Motor neuron (in vitro differentiated cells): Measurements from ENCODE around the gene MARK3. TPM values are rescaled to one million over a fixed set of nuclear protein-coding genes. Genes with fewer than 3 reads are reported as not detected.
"Not testable (repeated sequence)": the region's sequence is repeated elsewhere in the genome, so short reads cannot be mapped to it uniquely, and the experiment has no call there.

Experiments used
- ATAC-seq, 8 experiments: fragments of 200-7000 bp; cut with Tn5 transposase; replicated peaks in 6 of 8; 2 replicates each; pipeline ENCODE4 v1.8.0; 2021; ENCODE audit warnings: mild to moderate bottlenecking in 8 of 8, moderate library complexity in 8 of 8
- H3K27ac ChIP-seq, 2 donors: fragments of 250-450 bp; sonication (Bioruptor Pico); 2 replicates each; pipeline ENCODE4 v1.9.0; 2021; ENCODE audit warnings: antibody characterized with exemption in 2 of 2, mild to moderate bottlenecking in 2 of 2, moderate library complexity in 1 of 2
- H3K4me1 ChIP-seq, 2 donors: fragments of 250-450 bp; sonication (Bioruptor Pico); replicated peaks in 1 of 2; 2 replicates each; pipeline ENCODE4 v1.6.1; 2021; ENCODE audit warnings: antibody characterized with exemption in 2 of 2, mild to moderate bottlenecking in 2 of 2, moderate library complexity in 1 of 2
- H3K4me3 ChIP-seq, 5 donors: fragments of 250-450 bp; sonication (Bioruptor Pico); 2 replicates each; pipeline ENCODE4 v1.9.0; 2021; ENCODE audit warnings: antibody characterized with exemption in 5 of 5, mild to moderate bottlenecking in 5 of 5, moderate library complexity in 4 of 5
- WGBS, 10 experiments: fragments of 450-650 bp; shearing (Covaris generic); methylation state at CpG; one replicate each; pipeline ENCODE4 v1.0.0; 2022; 5-methylcytosine and 5-hydroxymethylcytosine counted together
- in situ Hi-C, 9 experiments: fragments of 400-800 bp; cut with MboI; loops; one replicate each; pipeline ENCODE4 v1.15.0; 2021; ENCODE audit warnings: low sequenced_read_pairs in 9 of 9, low pct_unique_long_range_greater_than_20kb in 2 of 9; ENCODE audit not compliant: unreplicated experiment in 9 of 9
- total RNA-seq, 8 experiments: library from RNA; unstranded; fragments of 300-600 nt; gene quantifications; 2 replicates each; pipeline versions ENCODE4 v1.2.3 to v1.2.4, GENCODE V29; 2022

The MARK3 gene
- total RNA-seq, 8 experiments from 2014 or later = 62.8 to 149 (median 74.2) TPM

DNA sequence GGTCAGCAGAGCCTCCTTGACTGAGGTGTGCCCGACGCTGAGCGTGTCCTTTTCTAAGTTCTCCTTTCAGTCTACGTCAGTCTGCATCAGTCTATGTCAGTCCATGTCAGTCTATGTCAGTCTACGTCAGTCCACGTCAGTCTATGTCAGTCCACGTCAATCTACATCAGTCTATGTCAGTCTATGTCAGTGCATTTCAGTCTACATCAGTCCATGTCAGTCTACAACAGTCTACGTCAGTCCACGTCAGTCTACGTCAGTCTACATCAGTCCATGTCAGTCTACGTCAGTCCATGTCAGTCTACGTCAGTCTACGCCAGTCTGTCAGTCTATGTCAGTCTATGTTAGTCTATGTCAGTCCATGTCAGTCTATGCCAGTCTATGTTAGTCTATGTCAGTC, 35.2 kb upstream of the MARK3 start:
- 84 to 100% (median 98%) methylated on average over 3 to 8 of the region's 13 CpGs; no CpG with 5 or more reads in 5 of the 10 experiments for WGBS, 10 experiments
- H3K4me3 ChIP-seq = no peak overlapping the region
- no peak overlapping the region for H3K27ac ChIP-seq
- in situ Hi-C loops = no loop called here
- ATAC-seq = peak in 1 of 8 experiments; percentile 15
- H3K4me1 ChIP-seq = no peaks in the 10 kb centered on the region

DNA sequence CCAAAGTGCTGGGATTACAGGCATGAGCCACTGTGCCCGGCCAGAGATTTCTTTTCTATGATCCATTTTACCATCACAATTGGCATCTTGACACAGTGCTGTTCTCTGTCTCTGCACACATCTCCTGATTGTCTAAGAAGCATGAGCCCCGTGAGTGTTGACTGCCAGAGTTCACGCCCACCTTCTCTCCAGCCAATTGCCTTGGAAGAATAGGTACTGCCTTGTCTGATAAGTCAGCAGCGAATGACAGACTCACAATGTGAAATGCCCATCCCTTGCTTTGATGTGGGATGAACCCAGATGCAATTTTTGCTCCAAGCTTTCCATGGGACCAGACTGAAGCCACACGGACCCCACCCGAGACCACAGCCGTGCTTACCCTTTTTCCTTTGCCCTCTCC, 31.9 kb upstream of the MARK3 start:
- ATAC-seq = peak in 1 of 8 experiments; percentile 20

DNA sequence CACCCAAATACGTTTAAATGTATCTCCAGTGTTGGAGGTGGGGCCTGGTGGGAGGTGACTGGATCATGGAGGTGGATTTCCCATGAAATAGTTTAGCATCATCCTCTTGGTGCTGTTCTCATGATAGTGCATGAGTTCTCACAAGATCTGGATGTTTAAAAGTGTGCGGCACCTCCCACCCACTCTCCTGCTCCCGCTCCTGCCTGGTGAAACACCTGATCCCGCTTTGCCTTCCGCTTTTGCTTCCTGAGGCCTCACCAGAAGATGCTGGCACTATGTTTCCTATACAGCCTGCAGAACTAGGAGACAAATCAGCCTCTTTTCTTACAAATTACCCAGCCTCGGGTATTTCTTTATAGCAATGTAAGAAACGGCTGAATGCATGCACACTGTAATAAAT, 31.1 kb upstream of the MARK3 start:
- no peak for ATAC-seq
- Histone ChIP-seq H3K27ac (no peak overlapping the region), H3K4me3 (no peak overlapping the region), H3K4me1 (no peaks in the 10 kb centered on the region)
- WGBS, 10 experiments = 68 to 93% (median 82%) methylated on average over 2 to 6 of the region's 7 CpGs; no CpG with 5 or more reads in 4 of the 10 experiments
- in situ Hi-C loops = no loop called here

More for the DNA sequence above, 31.9 kb upstream of the MARK3 start:
- 41 to 84% (median 75%) methylated on average over 1 to 6 of the region's 7 CpGs; no CpG with 5 or more reads in 4 of the 10 experiments for WGBS, 10 experiments
- Histone ChIP-seq H3K4me3 (no peak overlapping the region), H3K4me1 (no peaks in the 10 kb centered on the region), H3K27ac (no peak overlapping the region)
- in situ Hi-C loops = no loop called here

DNA sequence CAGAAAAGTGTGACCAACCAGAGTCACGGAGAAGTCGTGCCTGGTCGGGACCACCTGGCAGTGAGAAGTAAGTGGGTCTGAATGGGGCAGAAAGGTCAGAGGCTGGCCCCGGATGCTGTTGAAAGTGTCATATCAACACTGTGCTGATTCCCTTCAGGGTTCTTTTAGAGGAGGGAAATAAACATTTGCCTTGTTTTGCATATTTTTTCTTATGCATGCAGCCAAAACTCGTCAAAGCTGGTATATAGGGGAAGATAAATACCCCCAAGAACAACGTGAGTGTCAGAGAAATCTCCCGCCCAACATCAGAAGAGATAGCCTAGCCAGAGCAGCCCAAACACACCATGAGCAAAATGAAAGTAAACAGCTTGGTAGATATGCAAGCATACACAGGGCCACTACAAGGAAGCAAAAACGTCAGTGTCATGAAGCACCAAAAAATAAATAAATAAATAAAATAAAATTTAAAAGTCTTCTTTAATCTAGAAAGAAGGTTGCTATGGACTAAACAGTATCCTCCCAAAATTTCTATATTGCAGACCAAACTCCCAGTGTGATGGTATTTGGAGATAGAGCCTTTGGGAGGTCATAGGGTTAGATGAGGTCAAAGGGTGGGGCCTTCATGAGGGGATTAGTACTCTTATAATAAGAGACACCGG, 29.1 kb upstream of the MARK3 start:
- H3K4me3 ChIP-seq = no peak overlapping the region
- no peaks in the 10 kb centered on the region for H3K4me1 ChIP-seq
- 36 to 77% (median 52%) methylated on average over 1 to 9 of the region's 9 CpGs for WGBS, 10 experiments
- H3K27ac ChIP-seq = no peak overlapping the region
- ATAC-seq = peak in 3 of 8 experiments; percentile 68 to 81 (median 77)
- in situ Hi-C loops = no loop called here

DNA sequence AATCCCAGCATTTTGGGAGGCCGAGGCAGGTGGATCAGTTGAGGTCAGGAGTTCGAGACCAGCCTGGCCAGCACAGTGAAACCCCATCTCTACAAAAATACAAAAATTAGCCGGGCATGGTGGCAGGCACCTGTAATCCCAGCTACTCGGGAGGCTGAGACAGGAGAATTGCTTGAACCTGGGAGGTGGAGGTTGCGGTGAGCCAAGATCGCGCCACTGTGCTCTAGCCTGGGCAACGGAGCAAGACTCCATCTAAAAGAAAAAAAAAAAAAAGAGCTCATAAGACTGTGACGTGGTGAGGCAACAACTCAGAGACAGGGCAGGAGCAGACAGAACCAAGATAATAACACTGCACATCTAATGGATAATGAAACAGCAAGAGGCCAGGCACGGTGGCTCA, 27.7 kb upstream of the MARK3 start:
- H3K4me3 ChIP-seq, H3K27ac ChIP-seq, H3K4me1 ChIP-seq, ATAC-seq, in situ Hi-C loops: not testable (repeated sequence)
- 80 to 100% (median 93%) methylated on average over 1 to 3 of the region's 10 CpGs; no CpG with 5 or more reads in 5 of the 10 experiments for WGBS, 10 experiments

DNA sequence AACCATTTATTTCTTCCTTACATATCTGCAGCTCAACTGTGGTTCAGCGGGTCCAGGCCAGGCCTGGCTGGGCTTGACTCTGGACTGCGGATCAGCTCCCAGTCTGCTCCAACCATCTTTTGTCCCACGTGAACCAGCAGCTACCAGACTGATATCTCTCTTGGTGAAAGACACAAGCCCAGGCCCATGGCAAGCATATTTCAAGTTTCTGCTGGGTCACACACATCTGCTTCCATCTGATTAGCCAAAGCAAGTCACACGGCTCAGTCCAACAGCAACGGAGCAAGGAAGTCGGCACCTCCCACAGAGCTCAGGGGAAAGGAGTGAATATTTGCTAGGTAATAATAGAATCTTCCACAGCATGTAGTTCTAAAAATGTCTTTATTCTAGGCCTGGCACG, 24.7 kb upstream of the MARK3 start:
- Histone ChIP-seq H3K4me3 (no peak overlapping the region), H3K4me1 (no peaks in the 10 kb centered on the region), H3K27ac (no peak overlapping the region)
- 38 to 100% (median 79%) methylated on average over 1 to 5 of the region's 7 CpGs; no CpG with 5 or more reads in 1 of the 10 experiments for WGBS, 10 experiments
- ATAC-seq = no peak
- in situ Hi-C loops = no loop called here

DNA sequence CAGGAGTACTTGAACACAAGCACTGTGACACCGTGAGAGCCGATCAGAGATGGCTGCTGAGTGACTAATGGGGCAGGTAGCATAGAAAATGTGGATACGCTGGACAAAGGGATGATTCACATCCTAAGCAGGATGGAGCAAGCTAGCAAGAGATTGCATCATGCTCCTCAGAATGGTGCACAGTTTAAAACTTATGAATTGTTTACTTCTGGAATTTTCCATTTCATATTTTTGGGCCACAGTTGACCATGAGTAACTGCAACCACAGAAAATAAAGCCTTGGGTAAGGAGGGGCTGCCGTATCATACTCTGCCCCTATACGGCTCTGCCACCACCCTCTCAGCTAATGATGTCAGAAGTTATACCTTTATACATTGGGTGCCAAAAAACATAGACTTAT, 23.3 kb upstream of the MARK3 start:
- peak in 5 of 8 experiments; percentile 73 to 100 (median 81) for ATAC-seq
- H3K4me3 ChIP-seq = no peak overlapping the region
- in situ Hi-C loops = no loop called here
- no peak overlapping the region for H3K27ac ChIP-seq
- WGBS, 10 experiments = 0 to 100% (median 91%) methylated on average over 1 to 5 of the region's 5 CpGs; no CpG with 5 or more reads in 2 of the 10 experiments
- no peaks in the 10 kb centered on the region for H3K4me1 ChIP-seq

DNA sequence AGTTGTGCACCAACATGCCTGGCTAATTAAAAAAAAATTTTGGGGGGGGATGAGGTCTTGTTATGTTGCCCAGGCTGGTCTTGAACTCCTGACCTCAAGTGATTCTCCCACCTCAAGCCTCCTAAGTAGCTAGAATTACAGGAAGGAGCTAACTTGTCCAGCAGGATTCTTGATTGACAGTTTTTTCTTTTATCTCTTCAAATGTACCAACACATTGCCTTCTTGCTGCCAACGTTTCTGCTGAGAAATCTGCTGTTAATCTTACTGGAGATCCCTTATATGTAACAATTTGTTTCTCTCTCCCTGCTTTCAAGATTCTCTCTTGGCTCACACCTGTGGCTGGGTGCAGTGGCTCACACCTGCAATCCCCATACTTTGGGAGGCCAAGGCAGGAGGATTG, 22.4 kb upstream of the MARK3 start:
- no peaks in the 10 kb centered on the region for H3K4me1 ChIP-seq
- 20 to 80% (median 67%) methylated on average over 1 of the region's 1 CpG; no CpG with 5 or more reads in 2 of the 10 experiments for WGBS, 10 experiments
- in situ Hi-C loops = no loop called here
- no peak for ATAC-seq
- no peak overlapping the region for H3K27ac ChIP-seq
- no peak overlapping the region for H3K4me3 ChIP-seq

DNA sequence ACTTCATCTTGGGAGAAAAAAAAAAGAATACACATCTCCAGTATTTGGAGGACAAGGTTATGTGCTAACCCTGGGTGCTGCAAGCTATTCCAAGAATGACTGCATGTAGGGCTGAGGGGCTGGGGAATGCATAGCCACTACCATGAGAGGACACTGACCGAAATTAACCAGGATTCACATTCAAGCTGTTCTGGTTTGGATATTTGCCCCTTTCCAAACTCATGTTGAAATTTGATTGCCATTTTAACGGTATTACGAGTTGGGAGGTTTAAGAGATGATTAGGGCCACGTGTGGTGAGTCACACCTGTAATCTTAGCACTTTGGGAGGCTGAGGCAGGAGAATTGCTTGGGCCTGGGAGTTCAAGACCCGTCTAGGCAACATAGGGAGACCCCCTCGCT, 18.5 kb upstream of the MARK3 start:
- 41 to 100% (median 79%) methylated on average over 1 to 6 of the region's 6 CpGs; no CpG with 5 or more reads in 1 of the 10 experiments for WGBS, 10 experiments
- H3K4me1 ChIP-seq = no peaks in the 10 kb centered on the region
- ATAC-seq = no peak
- in situ Hi-C loops = no loop called here
- H3K4me3 ChIP-seq = no peak overlapping the region
- no peak overlapping the region for H3K27ac ChIP-seq

DNA sequence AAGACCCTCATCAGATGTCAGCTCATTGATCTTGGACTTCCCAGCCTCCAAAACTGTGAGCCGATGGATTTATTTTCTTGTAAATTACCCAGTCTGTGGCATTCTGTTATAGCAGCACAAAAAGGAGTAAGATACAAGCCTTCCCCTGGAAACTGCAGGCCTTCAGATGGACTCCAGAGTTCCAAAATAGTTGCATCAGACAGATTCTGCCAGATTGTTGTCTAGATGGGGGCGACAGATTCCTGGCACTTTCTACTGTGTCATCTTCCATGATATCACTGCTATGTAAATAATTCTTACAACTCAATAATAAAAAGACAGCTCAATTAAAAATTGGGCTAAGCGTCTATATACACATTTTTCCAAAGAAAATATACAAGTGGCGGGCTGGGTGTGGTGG, 17.2 kb upstream of the MARK3 start:
- 33 to 100% (median 83%) methylated on average over 1 to 4 of the region's 4 CpGs; no CpG with 5 or more reads in 1 of the 10 experiments for WGBS, 10 experiments
- peaks cover 4 to 5% of the 10 kb centered on the region in 2 donors for H3K4me1 ChIP-seq
- ATAC-seq = peak in 1 of 8 experiments; percentile 20
- in situ Hi-C loops = no loop called here
- no peak overlapping the region for H3K27ac ChIP-seq
- H3K4me3 ChIP-seq = no peak overlapping the region

DNA sequence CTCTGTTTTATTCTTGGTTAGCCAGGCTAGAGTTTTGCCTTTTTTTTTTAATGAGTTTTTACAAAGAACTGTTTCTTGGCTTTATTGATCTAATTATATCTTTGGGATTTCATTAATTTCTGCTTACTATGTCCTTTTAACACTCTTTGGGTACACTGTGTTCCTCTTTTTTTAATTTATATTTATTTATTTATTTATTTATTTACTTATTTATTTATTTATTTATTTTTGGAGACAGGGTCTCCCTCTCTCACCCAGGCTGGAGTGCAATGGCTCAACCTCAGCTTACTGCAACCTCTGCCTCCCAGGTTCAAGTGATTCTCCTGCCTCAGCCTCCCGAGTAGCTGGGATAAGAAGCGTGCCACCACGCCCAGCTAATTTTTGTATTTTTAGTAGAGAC, 15.1 kb upstream of the MARK3 start:
- in situ Hi-C loops = no loop called here
- Histone ChIP-seq H3K27ac (no peak overlapping the region), H3K4me3 (no peak overlapping the region), H3K4me1 (peaks cover 4 to 5% of the 10 kb centered on the region in 2 donors)
- 80 to 100% (median 98%) methylated on average over 1 to 3 of the region's 3 CpGs; no CpG with 5 or more reads in 1 of the 10 experiments for WGBS, 10 experiments
- ATAC-seq = no peak

DNA sequence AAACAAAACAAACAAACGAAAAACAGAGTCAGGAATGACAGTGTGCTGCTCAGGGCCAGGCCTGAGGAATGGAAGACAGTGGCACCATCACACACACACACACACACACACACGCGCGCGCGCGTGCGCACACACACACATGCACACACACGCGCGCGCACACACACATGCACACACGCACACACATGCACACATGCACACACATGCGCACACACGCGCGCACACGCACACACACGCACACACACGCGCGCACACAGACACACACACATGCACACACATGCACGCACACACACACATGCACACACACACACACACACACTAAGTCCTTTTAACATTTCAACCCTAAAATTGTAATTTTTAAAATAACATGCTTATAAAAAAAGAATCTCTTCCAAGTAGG, 13.2 kb upstream of the MARK3 start:
- WGBS, 10 experiments = 20 to 100% (median 60%) methylated on average over 1 to 10 of the region's 23 CpGs; no CpG with 5 or more reads in 3 of the 10 experiments
- no peak overlapping the region for H3K27ac ChIP-seq
- H3K4me3 ChIP-seq = no peak overlapping the region
- in situ Hi-C loops = no loop called here
- H3K4me1 ChIP-seq = peaks cover 4 to 5% of the 10 kb centered on the region in 2 donors
- no peak for ATAC-seq

DNA sequence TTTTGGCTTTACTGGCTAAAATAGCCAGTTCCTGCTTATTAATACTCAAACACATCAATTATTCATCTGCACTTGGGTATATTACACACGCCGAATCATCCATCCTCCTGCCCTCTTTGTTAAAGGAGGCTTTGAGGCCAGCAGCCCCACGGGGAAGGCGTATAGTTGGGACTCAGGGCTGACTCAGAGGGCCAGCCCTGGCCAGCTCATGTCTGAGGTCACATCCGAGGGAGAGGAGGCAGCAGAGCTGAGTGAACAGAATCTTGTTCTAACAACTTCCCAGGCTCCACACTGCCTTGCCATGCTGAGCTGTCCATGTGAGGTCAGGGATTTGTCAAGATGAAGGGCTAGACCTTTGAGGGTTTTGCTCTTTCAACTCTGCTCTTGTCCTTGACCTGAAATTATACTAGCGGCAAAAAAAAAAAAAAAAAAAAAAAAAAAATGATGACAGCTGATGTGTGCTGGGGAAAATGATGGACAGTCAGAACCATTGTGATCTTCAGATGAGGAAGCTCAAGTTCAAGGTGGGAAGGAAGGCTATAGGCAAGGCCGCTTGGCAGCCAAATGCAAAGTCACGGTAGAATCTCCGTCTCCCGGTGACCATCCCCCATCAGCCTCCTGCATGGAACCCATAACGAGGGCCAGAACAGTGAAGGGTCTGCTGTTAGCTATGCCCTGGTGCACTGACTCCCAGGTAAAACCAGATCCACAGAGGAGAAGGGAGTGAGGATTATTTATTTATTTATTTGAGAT, 12.5 kb upstream of the MARK3 start:
- ATAC-seq = peak; percentile 50 to 100 (median 99)
- no peak overlapping the region for H3K4me3 ChIP-seq
- WGBS, 10 experiments = 27 to 64% (median 54%) methylated on average over 5 to 10 of the region's 11 CpGs
- no peak overlapping the region for H3K27ac ChIP-seq
- in situ Hi-C loops = no loop called here
- peaks cover 4 to 5% of the 10 kb centered on the region in 2 donors for H3K4me1 ChIP-seq
